ENCODE measurements around the gene SLC22A6.

- TF ChIP-seq, protein P1, sequence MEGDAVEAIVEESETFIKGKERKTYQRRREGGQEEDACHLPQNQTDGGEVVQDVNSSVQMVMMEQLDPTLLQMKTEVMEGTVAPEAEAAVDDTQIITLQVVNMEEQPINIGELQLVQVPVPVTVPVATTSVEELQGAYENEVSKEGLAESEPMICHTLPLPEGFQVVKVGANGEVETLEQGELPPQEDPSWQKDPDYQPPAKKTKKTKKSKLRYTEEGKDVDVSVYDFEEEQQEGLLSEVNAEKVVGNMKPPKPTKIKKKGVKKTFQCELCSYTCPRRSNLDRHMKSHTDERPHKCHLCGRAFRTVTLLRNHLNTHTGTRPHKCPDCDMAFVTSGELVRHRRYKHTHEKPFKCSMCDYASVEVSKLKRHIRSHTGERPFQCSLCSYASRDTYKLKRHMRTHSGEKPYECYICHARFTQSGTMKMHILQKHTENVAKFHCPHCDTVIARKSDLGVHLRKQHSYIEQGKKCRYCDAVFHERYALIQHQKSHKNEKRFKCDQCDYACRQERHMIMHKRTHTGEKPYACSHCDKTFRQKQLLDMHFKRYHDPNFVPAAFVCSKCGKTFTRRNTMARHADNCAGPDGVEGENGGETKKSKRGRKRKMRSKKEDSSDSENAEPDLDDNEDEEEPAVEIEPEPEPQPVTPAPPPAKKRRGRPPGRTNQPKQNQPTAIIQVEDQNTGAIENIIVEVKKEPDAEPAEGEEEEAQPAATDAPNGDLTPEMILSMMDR (IDR thresholded peaks at IDR 0.05) = no peak
- TF ChIP-seq POLR2A (IDR thresholded peaks at IDR 0.05) = no peak
These were observed 36.0 kb upstream of the SLC22A6 start for GRCh38 chr11:63020671-63021291.
